ENCODE results near the gene USP7. TPM values are rescaled to one million over a fixed set of nuclear protein-coding genes. Genes with fewer than 3 reads are reported as not detected.
A peak's percentile ranks its signal among the peaks of the same experiment; 100 is the strongest.

Gene USP7
- total and polyA plus RNA-seq, 4 donors, result 19.7 to 174 (median 56.0) TPM

DNA sequence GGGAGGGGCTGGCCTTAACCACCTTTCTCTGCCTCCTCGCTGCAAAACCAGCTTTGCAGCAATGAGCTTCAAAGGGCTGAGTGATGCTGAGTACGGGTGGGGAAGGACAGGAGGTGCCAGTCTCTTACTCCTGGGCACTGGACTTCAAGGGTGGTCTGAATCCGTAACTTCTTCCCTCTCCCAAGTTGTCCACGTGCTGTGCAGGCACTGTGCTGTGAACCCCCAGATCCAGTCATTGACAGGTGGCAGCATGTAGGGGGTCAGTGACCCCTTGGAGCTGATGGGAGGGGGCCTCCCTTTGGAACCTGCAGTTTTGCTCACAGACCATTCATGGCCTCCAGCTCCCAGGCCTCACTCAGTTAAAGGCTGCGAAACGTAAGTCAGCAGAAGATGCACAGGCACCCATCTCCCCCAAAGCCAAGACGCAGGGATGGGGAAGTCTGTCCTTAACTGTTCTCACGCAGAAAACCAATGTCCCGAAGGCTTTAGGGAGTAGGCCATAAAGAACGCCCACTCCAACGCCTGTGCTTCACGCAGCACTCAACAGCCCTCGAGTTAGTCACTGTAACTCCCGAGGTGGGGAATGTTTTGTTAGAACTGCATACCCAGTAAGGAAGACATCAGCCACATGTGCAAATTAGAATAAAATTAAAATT is 73.7 kb downstream of the USP7 start:
- H3K27me3 ChIP-seq (ENCODE audit: control insufficient read depth in 3 of 3, insufficient read depth in 3 of 3, low read length in 2 of 3), result no peaks in the 10 kb centered on the region
- peak in 1 of 3 donors; percentile 7 for DNase-seq
- peaks cover 0 to 11% (median 0%) of the 10 kb centered on the region in 5 donors for H3K4me1 ChIP-seq (ENCODE audit: control insufficient read depth in 5 of 5, insufficient read depth in 5 of 5, low read length in 5 of 5)
- ATAC-seq (ENCODE audit: insufficient read depth, low FRiP score), result no peak
- no peak overlapping the region for H3K27ac ChIP-seq (ENCODE audit: low read depth in 1 of 2, low read length in 1 of 2)
- no peaks in the 10 kb centered on the region for H3K9me3 ChIP-seq (ENCODE audit: control insufficient read depth in 4 of 4, insufficient read depth in 3 of 4, low read length in 3 of 4)
- H3K4me3 ChIP-seq, result no peak overlapping the region
- 87 to 90% methylated on average over 14 of the region's 14 CpGs for WGBS, 2 donors
- H3K36me3 ChIP-seq (ENCODE audit: control insufficient read depth in 4 of 4, insufficient read depth in 4 of 4, low read length in 4 of 4), result peaks cover 16 to 53% (median 29%) of the 10 kb centered on the region in 4 donors
- no peak overlapping the region for H3K9ac ChIP-seq (ENCODE audit: insufficient read depth in 1 of 2, low read length in 2 of 2)
- TF ChIP-seq, protein P1, sequence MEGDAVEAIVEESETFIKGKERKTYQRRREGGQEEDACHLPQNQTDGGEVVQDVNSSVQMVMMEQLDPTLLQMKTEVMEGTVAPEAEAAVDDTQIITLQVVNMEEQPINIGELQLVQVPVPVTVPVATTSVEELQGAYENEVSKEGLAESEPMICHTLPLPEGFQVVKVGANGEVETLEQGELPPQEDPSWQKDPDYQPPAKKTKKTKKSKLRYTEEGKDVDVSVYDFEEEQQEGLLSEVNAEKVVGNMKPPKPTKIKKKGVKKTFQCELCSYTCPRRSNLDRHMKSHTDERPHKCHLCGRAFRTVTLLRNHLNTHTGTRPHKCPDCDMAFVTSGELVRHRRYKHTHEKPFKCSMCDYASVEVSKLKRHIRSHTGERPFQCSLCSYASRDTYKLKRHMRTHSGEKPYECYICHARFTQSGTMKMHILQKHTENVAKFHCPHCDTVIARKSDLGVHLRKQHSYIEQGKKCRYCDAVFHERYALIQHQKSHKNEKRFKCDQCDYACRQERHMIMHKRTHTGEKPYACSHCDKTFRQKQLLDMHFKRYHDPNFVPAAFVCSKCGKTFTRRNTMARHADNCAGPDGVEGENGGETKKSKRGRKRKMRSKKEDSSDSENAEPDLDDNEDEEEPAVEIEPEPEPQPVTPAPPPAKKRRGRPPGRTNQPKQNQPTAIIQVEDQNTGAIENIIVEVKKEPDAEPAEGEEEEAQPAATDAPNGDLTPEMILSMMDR (IDR thresholded peaks at IDR 0.05; ENCODE audit: control extremely low read depth, extremely low read depth), result no peak

DNA sequence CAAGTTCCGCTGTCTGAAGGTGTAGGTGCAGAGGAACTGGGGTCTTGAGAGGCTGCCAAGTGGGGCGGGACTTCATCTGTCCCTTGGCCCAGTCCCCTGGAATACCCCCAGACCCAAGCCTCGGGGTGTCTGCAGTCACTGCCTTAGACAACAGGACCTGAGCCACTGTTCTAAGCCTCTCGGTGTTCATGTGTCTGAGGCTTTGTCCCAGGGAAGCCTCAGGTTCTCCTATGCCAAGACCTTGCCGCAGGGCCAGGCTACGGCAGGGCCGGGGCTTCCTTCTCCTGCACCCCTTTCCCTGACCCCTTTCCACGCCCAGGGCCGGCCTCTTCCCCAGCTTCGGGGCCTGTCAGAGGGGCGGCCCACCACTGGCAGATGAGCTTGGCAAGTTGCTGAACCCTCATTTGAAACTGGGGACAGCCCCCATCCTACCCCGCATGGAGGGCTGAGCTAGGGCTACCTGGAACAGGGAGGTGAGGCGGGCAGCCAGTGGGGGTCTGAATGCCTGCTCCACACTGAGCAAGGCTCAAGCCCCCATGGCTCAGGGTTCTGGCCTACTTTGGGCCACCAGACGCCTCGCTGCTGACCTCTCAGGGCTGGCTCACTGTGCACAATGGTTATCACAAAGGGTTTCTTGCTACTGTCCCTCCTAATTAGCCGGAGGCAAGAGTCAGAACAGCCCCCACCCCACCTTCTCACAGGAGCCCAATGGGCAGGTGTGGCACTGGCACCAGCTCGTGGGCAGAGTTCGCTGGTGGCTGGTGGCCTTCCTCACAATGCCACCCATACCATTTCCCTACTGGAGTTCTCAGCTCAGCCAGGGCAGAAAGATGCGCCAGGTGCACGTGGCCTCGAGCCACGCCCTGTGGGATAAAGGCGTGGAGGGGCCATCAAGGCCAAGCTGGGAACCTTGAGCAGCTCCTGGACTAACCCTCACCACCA is 74.5 kb downstream of the USP7 start:
- Histone ChIP-seq H3K9ac (ENCODE audit: insufficient read depth in 1 of 2, low read length in 2 of 2) (no peak overlapping the region), H3K27ac (ENCODE audit: low read depth in 1 of 2, low read length in 1 of 2) (no peak overlapping the region), H3K4me3 (no peak overlapping the region), H3K36me3 (ENCODE audit: control insufficient read depth in 4 of 4, insufficient read depth in 4 of 4, low read length in 4 of 4) (peaks cover 10 to 46% (median 25%) of the 10 kb centered on the region in 4 donors), H3K9me3 (ENCODE audit: control insufficient read depth in 4 of 4, insufficient read depth in 3 of 4, low read length in 3 of 4) (no peaks in the 10 kb centered on the region), H3K4me1 (ENCODE audit: control insufficient read depth in 5 of 5, insufficient read depth in 5 of 5, low read length in 5 of 5) (peaks cover 0 to 11% (median 0%) of the 10 kb centered on the region in 5 donors), H3K27me3 (ENCODE audit: control insufficient read depth in 3 of 3, insufficient read depth in 3 of 3, low read length in 2 of 3) (no peaks in the 10 kb centered on the region)
- 85 to 88% methylated on average over 23 of the region's 23 CpGs for WGBS, 2 donors
- no peak for ATAC-seq (ENCODE audit: insufficient read depth, low FRiP score)
- TF ChIP-seq, protein P1 (IDR thresholded peaks at IDR 0.05; ENCODE audit: control extremely low read depth, extremely low read depth), result no peak
- peak in 1 of 3 donors; percentile 1 for DNase-seq

DNA sequence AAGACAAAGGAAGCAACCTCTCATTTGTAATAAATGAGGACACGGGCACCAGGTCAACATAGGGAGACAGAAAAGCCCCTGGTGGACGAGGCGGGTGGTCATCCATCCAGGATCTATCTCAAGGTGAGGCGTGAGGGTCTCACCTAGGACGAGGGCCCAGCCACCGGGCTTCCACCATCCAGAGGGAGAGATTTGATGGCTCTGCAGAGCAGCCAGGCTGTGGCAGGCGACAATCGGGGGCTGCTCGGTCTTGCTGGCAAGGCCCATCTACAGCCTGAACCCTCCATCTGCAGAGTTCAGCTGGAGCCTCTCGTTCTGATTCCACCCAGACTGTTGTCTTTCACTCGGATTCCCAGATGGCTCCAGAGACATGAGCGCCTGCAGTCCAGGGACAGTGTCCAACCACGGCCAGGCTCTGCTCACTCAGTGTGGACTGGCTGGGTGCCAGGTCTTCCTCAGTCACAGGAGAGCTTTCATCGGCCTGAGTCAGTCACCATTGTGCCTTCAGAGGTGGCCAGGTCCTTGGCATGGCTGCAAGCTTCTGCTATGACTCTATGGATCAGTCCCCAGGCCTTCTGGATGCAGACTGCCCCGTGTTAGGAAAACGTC is 75.7 kb downstream of the USP7 start:
- peak in 1 of 3 donors; percentile 15 for DNase-seq
- Histone ChIP-seq H3K4me1 (ENCODE audit: control insufficient read depth in 5 of 5, insufficient read depth in 5 of 5, low read length in 5 of 5) (peaks cover 0 to 11% (median 0%) of the 10 kb centered on the region in 5 donors), H3K9me3 (ENCODE audit: control insufficient read depth in 4 of 4, insufficient read depth in 3 of 4, low read length in 3 of 4) (no peaks in the 10 kb centered on the region), H3K27ac (ENCODE audit: low read depth in 1 of 2, low read length in 1 of 2) (no peak overlapping the region), H3K4me3 (no peak overlapping the region), H3K9ac (ENCODE audit: insufficient read depth in 1 of 2, low read length in 2 of 2) (no peak overlapping the region), H3K27me3 (ENCODE audit: control insufficient read depth in 3 of 3, insufficient read depth in 3 of 3, low read length in 2 of 3) (no peaks in the 10 kb centered on the region), H3K36me3 (ENCODE audit: control insufficient read depth in 4 of 4, insufficient read depth in 4 of 4, low read length in 4 of 4) (peaks cover 4 to 36% (median 15%) of the 10 kb centered on the region in 4 donors)
- ATAC-seq (ENCODE audit: insufficient read depth, low FRiP score), result no peak
- 80 to 84% methylated on average over 16 of the region's 16 CpGs for WGBS, 2 donors
- TF ChIP-seq, protein P1 (IDR thresholded peaks at IDR 0.05; ENCODE audit: control extremely low read depth, extremely low read depth), result no peak

Data from lung (tissue), 12 donors.